Astrocyte of the cerebellum (primary cell): ENCODE results near the gene NEK1.

ENCODE experiments used
- DNase-seq: peaks from one replicate; pipeline ENCODE4 v3.0.0-alpha.2; 2011; ENCODE audit warnings: low read depth
- H3K4me3 ChIP-seq: 2 replicates; pipeline ENCODE4 v1.5.1; 2011; ENCODE audit warnings: mild to moderate bottlenecking, low read depth, low read length, moderate library complexity
- in situ Hi-C: cut with HindIII; loops from 2 replicates; pipeline ENCODE4 v1.10.0; 2017; ENCODE audit warnings: low sequenced_read_pairs
- TF ChIP-seq, protein P1 (sequence below): IDR thresholded peaks from 2 replicates; pipeline ENCODE4 v1.5.1; 2012; ENCODE audit warnings: low read length, low read depth, moderate library complexity, mild to moderate bottlenecking; ENCODE audit errors: missing control alignments

NEK1 gene

DNA sequence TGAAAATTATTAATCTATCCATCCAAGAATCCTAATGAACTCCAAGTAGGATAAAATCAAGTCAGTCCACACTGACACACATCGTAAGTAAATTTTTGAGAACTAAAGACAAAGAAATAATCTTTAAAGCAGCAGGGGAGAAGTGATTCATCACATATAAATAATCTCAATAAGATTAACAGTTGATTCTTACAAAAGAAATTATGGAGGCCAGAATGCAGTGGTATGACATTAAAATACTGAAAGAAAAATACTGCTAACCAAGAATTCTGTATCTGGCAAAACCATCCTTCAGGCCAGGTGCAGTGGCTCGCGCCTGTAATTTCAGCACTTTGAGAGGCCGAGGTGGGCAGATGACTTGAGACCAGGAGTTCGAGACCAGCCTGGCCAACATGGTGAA, 245.6 kb downstream of the NEK1 start:
- DNase-seq, result no peak
- in situ Hi-C loops, result no loop called here
- no peak overlapping the region for H3K4me3 ChIP-seq
- TF ChIP-seq, protein P1, sequence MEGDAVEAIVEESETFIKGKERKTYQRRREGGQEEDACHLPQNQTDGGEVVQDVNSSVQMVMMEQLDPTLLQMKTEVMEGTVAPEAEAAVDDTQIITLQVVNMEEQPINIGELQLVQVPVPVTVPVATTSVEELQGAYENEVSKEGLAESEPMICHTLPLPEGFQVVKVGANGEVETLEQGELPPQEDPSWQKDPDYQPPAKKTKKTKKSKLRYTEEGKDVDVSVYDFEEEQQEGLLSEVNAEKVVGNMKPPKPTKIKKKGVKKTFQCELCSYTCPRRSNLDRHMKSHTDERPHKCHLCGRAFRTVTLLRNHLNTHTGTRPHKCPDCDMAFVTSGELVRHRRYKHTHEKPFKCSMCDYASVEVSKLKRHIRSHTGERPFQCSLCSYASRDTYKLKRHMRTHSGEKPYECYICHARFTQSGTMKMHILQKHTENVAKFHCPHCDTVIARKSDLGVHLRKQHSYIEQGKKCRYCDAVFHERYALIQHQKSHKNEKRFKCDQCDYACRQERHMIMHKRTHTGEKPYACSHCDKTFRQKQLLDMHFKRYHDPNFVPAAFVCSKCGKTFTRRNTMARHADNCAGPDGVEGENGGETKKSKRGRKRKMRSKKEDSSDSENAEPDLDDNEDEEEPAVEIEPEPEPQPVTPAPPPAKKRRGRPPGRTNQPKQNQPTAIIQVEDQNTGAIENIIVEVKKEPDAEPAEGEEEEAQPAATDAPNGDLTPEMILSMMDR, result no peak

DNA sequence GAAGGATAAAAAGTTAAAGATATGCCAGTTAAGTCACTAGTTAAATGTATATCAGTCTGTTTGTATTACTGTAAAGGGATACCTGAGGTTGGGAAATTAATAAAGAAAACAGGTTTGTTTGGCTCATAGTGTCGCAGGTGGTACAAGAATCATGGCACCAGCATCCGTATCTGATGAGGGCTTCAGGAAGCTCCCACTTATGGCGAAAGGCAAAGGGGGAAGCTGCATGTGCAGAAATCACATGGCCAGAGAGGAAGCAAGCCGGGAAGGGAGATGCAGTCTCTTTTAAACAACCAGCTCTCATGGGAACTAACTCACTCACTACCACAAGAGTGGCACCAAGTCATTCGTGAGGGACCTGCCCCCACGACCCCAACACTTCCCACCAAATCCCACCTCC, 249.8 kb downstream of the NEK1 start:
- no peak for DNase-seq
- H3K4me3 ChIP-seq, result no peak overlapping the region
- in situ Hi-C loops, result no loop called here
- TF ChIP-seq, protein P1, result no peak

- no peak for DNase-seq
- TF ChIP-seq, protein P1, result no peak
- in situ Hi-C loops, result no loop called here
- no peak overlapping the region for H3K4me3 ChIP-seq
These were observed 250.6 kb downstream of the NEK1 start for GRCh38 chr4:169361756-169362155.

- TF ChIP-seq, protein P1, result no peak
- in situ Hi-C loops, result no loop called here
- no peak for DNase-seq
These were observed 252.4 kb downstream of the NEK1 start for GRCh38 chr4:169359961-169360360.

GRCh38 chr4:169352360-169352759, 260.0 kb downstream of the NEK1 start:
- in situ Hi-C loops, result loop anchor here (5.0 kb wide), 1 partner anchor 45 kb away; no protein-coding TSS in a partner anchor
- no peak overlapping the region for H3K4me3 ChIP-seq
- TF ChIP-seq, protein P1, result no peak
- no peak for DNase-seq

More at GRCh38 chr4:169359961-169360360, 252.4 kb downstream of the NEK1 start:
- no peak overlapping the region for H3K4me3 ChIP-seq

DNA sequence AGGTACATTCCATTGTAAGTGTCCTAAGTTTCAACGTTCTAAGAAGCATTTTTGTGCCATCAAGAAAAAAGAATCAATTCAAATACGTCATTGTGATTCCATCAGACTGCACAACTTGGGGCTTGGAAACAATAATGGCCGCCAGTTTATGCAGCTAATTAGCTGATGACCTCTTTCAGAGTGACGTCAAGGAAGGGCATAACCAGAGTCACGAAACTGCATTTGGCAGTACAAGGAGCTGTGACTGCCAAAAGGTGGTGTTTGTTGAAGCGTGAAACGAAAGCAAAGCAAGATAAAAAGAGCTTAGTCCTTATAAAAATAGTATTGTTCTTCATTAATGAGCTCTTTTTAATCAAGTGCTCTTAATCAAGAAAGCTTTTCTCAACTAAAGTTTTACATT, 260.5 kb downstream of the NEK1 start:
- H3K4me3 ChIP-seq, result no peak overlapping the region
- TF ChIP-seq, protein P1, result no peak
- peak; percentile 96 for DNase-seq
- in situ Hi-C loops, result loop anchor here (5.0 kb wide), 1 partner anchor 45 kb away; no protein-coding TSS in a partner anchor

DNA sequence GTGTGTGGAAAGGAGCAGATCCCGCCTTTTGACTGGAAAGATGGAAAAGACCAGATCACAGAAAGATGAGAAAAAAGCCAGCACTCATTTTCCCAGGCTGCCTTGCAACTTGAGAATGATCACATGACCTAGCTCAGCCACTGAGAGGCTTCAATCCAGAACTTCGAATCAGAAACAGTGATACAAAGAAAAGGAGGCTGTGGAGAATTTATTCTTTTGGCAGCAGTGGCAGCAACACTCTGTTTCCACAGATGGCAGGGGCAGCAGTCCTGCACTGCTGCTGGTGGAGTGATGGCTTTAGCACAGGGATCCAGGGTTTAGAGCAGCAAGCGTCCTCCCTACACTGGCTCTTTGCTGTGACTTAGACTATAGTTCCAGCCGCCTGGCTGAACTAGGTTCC, 263.8 kb downstream of the NEK1 start:
- in situ Hi-C loops, result no loop called here
- DNase-seq, result no peak
- TF ChIP-seq, protein P1, result no peak
- H3K4me3 ChIP-seq, result no peak overlapping the region
